ENCODE data around the gene KLHL10. TPM values are rescaled to one million over a fixed set of nuclear protein-coding genes. Genes with fewer than 3 reads are reported as not detected.

The KLHL10 gene
- total RNA-seq, 4 donors from 2014 or later, result 0.31 TPM; not detected in 3

GRCh38 chr17:41821776-41822175, 15.8 kb upstream of the KLHL10 start:
- in situ Hi-C loops (cut with MboI; ENCODE audit: low sequenced_read_pairs in 4 of 4) (no loop called here), intact Hi-C loops (cut with DNase I; ENCODE audit: low total_unique reads) (no loop called here)
- Histone ChIP-seq H3K27ac (no peak overlapping the region), H3K4me3 (no peak overlapping the region), H3K4me1 (no peaks in the 10 kb centered on the region), H3K27me3 (no peaks in the 10 kb centered on the region), H3K36me3 (peaks cover 0 to 8% of the 10 kb centered on the region in 2 donors), H3K9me3 (no peaks in the 10 kb centered on the region)
- DNase-seq, result no peak
- ATAC-seq, result no peak
- TF ChIP-seq POLR2A (IDR thresholded peaks at IDR 0.05), result no peak
- TF ChIP-seq, protein P1, sequence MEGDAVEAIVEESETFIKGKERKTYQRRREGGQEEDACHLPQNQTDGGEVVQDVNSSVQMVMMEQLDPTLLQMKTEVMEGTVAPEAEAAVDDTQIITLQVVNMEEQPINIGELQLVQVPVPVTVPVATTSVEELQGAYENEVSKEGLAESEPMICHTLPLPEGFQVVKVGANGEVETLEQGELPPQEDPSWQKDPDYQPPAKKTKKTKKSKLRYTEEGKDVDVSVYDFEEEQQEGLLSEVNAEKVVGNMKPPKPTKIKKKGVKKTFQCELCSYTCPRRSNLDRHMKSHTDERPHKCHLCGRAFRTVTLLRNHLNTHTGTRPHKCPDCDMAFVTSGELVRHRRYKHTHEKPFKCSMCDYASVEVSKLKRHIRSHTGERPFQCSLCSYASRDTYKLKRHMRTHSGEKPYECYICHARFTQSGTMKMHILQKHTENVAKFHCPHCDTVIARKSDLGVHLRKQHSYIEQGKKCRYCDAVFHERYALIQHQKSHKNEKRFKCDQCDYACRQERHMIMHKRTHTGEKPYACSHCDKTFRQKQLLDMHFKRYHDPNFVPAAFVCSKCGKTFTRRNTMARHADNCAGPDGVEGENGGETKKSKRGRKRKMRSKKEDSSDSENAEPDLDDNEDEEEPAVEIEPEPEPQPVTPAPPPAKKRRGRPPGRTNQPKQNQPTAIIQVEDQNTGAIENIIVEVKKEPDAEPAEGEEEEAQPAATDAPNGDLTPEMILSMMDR (IDR thresholded peaks at IDR 0.05 in 4 of 5, conservative IDR thresholded peaks at IDR 0.05 in 1 of 5), result no peak

DNA sequence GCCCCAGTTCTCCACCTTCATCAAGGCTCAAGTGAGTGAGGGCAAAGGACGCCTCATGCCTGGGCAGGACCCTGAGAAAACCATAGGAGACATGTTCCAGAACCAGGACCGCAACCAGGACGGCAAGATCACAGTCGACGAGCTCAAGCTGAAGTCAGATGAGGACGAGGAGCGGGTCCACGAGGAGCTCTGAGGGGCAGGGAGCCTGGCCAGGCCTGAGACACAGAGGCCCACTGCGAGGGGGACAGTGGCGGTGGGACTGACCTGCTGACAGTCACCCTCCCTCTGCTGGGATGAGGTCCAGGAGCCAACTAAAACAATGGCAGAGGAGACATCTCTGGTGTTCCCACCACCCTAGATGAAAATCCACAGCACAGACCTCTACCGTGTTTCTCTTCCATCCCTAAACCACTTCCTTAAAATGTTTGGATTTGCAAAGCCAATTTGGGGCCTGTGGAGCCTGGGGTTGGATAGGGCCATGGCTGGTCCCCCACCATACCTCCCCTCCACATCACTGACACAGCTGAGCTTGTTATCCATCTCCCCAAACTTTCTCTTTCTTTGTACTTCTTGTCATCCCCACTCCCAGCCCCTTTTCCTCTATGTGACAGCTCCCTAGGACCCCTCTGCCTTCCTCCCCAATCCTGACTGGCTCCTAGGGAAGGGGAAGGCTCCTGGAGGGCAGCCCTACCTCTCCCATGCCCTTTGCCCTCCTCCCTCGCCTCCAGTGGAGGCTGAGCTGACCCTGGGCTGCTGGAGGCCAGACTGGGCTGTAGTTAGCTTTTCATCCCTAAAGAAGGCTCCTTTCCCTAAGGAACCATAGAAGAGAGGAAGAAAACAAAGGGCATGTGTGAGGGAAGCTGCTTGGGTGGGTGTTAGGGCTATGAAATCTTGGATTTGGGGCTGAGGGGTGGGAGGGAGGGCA, 15.1 kb upstream of the KLHL10 start:
- H3K27ac ChIP-seq, result no peak overlapping the region
- in situ Hi-C loops (cut with MboI; ENCODE audit: low sequenced_read_pairs in 4 of 4) (no loop called here), intact Hi-C loops (cut with DNase I; ENCODE audit: low total_unique reads) (no loop called here)
- peaks cover 0 to 15% of the 10 kb centered on the region in 2 donors for H3K36me3 ChIP-seq
- no peaks in the 10 kb centered on the region for H3K4me1 ChIP-seq
- TF ChIP-seq, protein P1 (IDR thresholded peaks at IDR 0.05 in 4 of 5, conservative IDR thresholded peaks at IDR 0.05 in 1 of 5), result no peak
- DNase-seq (no peak), ATAC-seq (no peak)
- H3K27me3 ChIP-seq, result no peaks in the 10 kb centered on the region
- H3K9me3 ChIP-seq, result no peaks in the 10 kb centered on the region
- H3K4me3 ChIP-seq, result no peak overlapping the region

- no peak for TF ChIP-seq POLR2A (IDR thresholded peaks at IDR 0.05)
- TF ChIP-seq, protein P1 (IDR thresholded peaks at IDR 0.05 in 4 of 5, conservative IDR thresholded peaks at IDR 0.05 in 1 of 5), result no peak
- peaks cover 0 to 17% of the 10 kb centered on the region in 2 donors for H3K36me3 ChIP-seq
- intact Hi-C loops (cut with DNase I; ENCODE audit: low total_unique reads), result no loop called here
- no peaks in the 10 kb centered on the region for H3K27me3 ChIP-seq
- no peaks in the 10 kb centered on the region for H3K9me3 ChIP-seq
- H3K4me3 ChIP-seq, result no peak overlapping the region
- H3K27ac ChIP-seq, result no peak overlapping the region
- ATAC-seq (no peak), DNase-seq (no peak)
- in situ Hi-C loops (cut with MboI; ENCODE audit: low sequenced_read_pairs in 4 of 4), result no loop called here
- no peaks in the 10 kb centered on the region for H3K4me1 ChIP-seq
Observed at GRCh38 chr17:41823141-41823524, 14.5 kb upstream of the KLHL10 start.

DNA sequence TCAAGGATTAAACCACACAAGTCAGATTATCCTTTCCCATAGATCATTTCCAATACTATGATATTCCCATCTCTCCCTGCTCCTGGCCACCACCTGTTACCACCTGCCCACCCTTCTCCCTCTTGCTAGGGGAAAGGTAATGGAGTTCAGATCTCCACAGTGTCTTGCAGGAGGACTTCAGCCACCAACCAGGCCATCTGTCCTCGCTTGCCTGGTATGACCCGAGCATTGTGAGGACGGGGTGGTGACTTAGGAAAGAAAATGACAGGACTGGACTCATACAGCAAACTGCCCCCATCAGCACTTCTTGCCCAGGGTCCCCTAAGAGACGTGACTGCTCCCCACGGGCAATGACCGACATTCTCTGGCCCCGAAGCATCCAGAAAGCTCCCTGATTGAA, 14.0 kb upstream of the KLHL10 start:
- intact Hi-C loops (cut with DNase I; ENCODE audit: low total_unique reads), result no loop called here
- no peaks in the 10 kb centered on the region for H3K4me1 ChIP-seq
- no peak overlapping the region for H3K27ac ChIP-seq
- peaks cover 0 to 19% of the 10 kb centered on the region in 2 donors for H3K36me3 ChIP-seq
- no peak for TF ChIP-seq POLR2A (IDR thresholded peaks at IDR 0.05)
- TF ChIP-seq, protein P1 (IDR thresholded peaks at IDR 0.05 in 4 of 5, conservative IDR thresholded peaks at IDR 0.05 in 1 of 5), result no peak
- H3K27me3 ChIP-seq, result no peaks in the 10 kb centered on the region
- in situ Hi-C loops (cut with MboI; ENCODE audit: low sequenced_read_pairs in 4 of 4), result no loop called here
- no peak overlapping the region for H3K4me3 ChIP-seq
- no peak for ATAC-seq
- no peaks in the 10 kb centered on the region for H3K9me3 ChIP-seq
- DNase-seq, result no peak
